GM19455 (cell line): Measurements from ENCODE around the gene SVOP.

Experiments used
- ATAC-seq: cut with Tn5 transposase; IDR thresholded peaks from one replicate; pipeline ENCODE4 v1.9.1; 2021; ENCODE audit not compliant: unreplicated experiment

Gene SVOP

DNA sequence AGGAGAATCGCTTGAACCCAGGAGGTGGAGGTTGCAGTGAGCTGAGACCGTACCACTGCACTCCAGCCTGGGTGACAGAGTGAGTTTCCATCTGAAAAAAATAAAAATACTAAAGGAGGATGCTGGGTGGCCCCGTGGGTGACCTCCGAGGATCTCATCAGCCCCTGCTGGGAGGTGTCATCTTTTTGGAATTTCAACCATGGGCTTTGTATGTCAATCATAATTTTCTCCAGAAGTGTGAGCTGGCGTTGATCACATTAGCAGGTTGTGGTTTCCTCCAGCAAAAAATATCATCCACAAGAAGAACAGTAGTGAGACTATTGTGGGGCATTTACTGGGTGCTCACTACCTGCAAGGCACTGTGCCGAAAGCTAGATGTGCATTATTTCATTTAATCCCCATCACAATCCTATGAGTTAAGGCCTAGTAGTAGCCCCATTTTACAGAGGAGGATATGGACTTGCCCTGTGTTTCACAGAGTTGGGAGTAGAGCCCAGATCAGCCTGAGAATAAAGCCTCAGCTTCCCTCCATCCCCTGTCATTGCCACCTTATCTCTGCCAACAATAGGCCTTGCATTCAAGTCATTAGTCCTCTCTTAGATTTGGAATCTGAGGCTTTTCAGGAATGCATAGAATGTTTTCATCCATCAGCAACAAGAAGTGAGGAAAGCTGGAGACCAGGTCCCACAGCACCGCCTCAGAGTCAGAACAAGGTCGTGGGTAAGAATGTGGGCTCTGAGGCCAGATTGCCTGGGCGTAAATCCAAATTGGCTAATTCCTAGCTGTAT, 39.8 kb downstream of the SVOP start:
- ATAC-seq, result no peak

DNA sequence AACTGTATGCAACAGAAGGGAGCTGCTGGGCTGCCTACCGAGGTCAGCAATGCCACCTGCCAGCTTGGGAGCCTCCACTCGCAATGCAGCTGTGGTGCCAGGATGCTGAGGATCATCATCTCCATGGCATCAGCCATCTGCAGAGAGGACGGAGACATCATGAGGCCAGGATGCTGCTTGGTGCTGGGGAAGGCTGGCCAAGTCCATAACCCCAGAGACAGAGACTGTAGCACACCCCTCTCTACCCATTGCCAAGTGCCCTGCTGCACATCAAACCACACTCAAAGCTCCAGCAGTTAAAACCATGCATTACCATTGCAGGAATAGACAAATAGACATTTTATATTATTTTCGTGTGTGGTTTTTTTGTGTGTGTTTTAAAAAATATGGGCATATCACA, 43.5 kb downstream of the SVOP start:
- ATAC-seq, result no peak

DNA sequence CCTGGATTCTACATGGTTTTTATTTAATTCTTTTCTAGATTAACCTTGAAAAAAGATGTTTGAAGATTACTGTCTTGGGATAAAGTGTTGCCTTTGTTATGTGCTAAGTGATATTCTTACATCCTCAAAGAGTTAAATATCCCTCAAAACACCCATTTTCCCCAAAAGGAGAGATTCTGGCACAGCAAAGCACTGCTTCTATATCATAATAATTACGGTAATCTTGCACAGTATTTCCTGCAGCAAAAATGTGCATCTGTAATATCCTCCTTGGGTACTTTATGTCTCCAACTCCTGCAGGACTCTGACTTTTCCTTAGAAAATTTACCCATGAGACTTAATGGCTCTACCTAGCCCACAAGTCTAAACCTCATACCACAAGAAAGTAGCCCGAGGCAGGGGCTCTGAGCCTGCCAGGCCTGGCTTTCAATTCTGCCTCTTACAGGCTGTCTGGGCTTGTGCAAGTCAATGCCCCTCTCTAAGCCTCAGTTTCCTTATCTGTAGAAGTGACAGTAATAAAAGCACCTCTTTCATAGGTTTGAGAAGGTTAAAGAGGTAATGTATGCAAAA, 45.8 kb downstream of the SVOP start:
- no peak for ATAC-seq

DNA sequence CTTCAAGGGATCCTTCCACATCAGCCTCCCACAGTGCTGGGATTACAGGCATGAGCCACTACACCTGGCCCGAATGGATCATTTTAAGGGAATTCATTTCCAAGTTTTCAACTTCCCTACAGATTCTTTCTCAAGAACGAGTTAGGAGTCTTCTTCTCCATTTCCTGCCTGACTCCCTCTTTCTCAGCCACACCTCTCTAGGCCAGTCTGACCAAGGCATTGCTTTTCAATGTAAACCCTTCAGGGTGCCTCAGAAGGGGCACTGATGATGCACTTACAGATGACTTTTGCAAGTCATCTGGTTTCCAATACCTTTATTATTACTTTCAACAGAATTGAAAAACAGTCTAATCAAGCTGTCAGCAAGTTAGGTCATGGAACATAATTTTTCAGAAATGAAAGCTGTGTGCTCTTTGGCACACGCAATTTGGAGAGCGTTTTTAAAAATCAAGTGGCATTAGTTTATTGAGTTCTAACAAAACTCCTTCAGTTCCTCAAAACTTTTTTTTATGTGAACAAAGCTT, 47.2 kb downstream of the SVOP start:
- no peak for ATAC-seq

DNA sequence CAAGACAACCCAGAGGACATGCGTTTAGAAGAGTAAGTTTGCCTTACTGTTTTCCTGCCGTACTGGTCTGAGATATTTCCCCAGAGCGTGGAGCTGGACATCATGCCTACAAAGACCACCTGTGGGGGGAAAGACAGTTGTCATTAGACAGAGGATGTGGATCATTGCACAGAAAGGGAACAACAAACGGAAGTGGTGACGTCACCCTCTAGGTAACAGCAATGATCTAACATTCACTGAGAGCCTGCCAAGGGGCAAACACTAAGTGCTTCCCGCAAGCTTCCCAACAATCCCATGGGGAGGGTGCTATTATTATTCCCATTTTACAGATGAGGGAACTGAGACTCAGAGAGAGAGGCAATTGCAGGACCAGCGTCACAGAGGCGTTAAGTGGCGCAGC, 48.5 kb downstream of the SVOP start:
- no peak for ATAC-seq

DNA sequence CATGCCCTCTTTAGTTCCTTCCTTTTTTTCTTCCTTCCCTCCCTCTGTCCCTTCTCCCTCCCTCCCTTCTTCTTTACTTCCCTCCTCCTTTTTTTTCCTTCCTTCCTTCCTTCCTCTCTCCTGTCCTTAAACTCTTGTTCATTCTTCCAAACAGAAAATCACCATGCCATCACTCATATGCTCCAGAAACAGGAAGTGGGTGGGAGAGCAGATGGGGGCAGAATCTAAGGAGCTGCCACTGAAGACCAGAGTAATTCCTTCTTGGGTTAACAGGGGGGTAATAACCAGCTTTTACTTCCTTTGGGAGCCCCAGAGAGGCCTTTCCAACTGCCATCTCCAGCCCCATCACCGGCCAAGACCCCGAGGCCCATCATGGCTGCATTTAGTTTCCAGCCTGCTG, 51.2 kb downstream of the SVOP start:
- ATAC-seq, result no peak

DNA sequence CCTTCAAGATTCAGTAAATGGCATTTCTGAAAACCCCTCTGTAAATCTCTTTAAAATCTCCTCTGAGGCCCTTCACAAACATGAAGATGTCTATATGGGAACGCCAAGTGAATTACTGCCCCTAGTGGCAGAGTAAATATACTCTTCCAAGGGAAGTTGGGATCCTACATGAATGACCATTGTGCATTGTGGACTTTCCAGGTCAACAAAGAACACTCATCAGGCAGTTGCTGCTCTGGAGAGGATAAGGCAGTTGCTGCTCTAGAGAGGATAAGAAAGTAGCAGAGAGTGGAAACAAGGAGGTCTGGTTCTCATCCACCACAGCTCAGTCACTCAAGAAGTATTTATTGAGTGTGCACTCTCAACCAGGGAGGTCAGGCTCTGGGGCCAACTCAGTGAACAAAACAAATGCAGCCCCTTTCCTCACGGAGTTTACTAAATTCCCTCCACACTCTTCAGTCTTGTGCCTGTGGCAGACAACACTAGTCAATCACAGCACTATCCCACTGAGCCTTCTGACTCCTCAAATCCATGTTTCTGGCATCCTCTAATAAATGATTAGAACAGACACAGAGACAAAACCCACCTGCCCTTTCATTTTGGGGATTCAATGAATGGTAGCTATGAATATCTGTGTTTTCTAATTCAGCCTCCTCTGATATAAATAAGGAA, 52.9 kb downstream of the SVOP start:
- no peak for ATAC-seq

DNA sequence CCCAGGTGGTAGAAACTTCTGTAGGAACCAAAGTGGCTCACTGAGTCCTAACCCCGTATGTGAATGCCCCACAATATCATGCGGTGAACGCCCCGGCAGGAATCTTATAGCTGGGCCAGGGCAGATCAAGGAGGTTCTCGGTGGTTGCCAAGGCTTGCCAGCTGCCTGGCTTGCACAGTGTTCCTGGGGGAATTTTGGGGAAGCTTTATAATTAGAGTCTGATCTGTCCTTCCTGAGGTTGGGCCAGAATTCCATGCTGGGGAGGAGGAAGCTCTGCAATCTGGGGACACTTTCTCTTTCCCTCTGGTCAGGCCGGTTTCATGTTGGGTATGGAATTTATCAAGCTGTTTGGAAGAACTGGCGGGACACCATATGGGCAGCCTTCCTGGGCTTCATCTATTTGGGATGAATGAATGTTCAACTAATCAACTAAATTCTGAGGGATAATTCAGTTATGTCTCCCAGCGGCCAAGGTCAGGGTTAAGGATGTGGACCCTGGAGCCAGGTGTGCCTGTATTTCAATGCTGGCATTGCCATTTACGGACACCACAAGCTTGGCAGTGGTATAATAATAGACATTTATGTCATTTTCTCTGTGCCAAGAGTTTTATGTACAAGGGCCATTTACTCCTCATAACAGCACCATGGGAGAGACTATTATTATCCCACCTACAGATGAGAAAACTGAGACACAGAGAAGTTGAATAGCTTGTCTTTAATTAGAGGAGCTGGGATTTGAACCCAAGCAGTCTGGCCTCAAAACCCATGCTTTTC, 54.3 kb downstream of the SVOP start:
- ATAC-seq, result no peak

DNA sequence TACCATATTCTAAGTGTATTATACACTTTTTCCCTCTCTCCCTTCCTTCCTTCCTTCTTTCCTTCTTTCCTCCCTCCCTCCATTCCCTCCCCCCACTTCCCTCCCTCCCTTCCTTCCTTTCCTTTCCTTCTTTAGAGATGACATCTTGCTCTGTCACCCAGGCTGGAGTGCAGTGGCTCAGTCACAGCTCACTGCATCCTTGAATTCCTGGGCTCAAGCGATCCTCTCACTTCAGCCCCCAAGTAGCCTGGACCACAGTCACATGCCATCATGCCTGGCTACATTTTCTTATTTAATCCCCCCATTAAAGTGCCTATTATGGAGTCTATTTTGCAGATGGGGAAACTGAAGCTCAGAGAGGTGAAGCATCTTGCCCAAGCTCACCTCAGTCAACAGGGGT, 55.0 kb downstream of the SVOP start:
- ATAC-seq, result no peak

DNA sequence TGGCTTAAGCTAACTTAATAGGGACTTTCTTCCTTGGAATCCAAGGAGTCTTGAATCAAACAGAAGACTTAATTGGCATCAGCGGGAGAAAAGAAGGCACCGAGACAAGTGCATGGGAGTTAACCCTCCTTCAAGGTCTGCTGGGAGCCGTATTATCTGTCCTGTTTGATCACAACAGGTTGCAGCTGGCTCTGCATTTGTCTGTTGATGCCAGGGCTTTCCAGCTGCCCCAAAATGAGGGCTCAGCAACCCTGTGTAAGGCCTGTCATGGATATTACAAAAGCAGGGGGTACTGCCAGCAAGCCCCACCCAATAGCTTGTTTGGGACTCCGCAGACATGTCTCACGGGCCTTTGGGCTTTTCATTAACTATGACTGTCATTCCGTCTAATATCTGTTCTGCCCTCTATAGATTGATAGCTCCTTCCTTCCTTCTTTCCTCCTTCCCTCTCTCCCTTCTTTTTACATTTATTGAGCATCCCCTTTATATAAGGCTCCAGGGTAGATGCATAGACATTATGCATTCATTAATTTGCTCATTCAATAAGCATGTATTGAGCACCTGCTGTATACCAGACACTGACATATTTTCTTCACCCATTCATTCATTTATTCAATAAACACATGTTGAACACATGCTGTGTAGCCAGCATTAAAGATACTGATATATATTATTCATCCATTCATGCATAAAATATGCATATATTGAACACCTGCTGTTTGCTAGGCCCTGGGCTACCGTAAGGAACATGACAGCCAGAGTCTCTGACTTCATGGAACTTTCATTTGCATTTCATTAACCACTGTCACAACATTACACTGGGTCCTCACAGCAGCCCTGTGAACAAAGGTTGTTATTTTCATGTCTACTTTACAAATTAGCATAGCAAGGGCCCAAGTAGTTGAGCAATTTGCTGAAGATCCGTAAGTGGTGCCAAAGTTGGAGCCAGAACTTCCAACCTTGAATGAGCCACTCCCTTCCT, 56.2 kb downstream of the SVOP start:
- ATAC-seq, result no peak

DNA sequence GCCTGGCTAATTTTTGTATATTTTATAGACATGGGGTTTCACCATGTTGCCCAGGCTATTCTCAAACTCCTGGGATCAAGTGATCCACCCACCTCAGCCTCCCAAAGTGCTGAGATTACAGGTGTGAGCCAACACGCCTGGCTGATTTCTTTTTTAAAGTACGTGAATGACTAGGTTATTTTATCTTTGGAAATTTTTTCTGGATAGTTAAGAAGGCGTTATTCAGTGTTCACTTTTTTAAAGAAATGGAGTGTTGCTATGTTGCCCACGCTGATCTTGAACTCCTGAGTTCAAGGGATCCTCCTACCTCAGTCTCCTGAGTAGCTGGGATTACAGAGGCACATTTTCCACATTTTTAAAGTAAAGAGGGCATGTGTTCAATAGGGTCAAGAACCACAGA, 58.6 kb downstream of the SVOP start:
- ATAC-seq, result no peak

DNA sequence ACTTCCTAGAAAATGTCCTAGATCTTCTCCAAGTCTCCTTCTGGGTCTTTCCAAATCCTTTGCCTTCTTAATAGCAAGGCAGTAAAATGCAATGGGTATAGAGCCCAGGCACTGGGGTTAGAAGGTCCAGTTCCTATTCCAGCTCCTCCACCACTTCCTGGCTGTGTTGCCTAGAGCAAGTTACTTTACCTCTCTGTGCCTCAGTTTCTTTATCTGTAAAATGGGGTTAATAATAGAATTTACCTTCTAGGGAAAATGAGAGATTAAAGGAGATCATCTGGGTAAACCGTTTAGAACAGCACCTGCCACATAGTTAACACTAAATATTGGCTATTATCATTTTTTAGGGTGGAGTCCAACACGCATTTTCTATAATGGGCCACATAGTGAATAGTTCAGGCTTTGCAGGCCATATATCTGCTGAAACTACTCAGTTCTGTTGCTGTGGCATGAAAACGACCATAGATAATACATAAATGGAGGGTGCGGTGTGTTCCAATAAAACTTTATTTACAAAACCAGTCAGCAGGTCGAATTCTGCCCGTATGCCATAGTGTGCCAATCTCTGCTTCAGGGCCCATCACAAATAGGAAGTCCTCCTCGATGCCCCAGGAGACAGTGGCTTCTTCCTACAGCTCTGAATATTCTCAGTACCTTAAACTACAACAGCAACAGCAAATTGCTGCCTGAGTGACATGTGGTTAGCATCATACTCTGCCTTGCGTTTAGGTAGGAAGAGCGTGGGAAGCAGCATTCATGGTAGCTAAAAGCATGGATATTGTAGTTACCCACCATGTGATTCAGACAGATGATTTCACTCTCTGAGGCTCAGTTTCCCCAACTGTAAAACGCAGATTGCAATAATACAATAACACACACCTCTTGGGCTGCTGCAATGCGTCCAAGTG, 60.9 kb downstream of the SVOP start:
- ATAC-seq, result no peak

DNA sequence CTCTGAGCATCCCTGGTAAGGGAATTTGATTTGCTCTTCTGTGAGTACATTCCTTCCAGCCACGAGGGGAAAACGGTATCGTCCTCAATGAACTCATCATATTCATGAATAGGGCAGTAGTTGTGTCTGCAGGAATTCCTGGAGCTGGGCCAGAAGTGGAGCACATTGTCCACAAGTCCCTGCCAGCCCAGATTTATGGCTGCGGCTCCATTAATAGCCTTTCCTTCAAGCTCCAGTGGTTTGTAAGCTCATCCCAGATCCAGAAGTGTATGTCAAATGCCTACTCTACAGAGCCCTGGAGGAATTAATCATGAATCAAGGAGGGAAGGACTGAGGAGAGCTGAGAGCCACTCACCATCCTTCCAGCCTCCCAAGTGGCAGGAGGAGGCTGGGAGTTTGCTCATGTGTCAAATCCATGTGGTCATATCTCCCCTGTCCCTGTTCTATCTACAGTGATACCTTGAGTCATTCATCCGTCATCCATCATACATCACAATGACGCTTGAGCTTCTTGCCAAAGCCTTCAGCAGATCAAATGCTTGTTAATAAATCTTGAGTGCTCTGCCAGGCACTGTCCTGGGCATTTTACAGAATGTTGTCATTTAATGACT, 65.5 kb downstream of the SVOP start:
- no peak for ATAC-seq

DNA sequence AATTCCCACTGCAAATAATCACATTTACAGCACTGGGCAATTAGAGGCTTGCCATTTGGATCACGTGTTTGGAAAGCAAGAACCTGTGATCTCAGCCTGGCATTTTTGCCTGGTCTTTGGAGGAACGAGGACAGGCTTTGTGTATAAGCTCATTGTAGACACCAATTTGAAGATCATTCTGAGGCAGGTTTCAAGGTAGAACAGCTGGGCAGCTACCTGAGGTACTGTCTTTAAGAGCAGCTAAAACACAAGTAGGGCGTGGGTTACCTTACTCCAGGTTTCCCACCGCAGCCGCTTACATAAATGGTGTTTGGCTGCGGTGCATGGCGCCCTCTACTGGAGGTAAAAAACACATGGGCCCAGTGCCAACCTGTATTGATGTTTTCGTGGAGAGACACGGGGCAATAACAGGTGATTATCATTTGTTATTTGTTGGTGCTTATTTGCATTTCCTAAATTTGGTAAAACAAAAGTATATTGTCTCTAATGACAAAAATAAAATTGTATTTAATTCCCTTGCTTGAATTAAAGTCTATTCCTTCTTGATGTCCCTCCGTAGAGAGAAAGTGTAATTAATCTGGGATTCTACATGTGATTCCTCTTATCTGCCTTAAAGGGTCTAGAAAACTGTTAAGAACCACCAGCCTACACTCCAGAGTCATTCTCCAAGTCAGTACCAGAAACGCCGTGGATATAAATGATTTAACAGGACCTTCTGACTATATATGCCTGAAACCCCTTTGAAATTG, 69.7 kb downstream of the SVOP start:
- no peak for ATAC-seq

DNA sequence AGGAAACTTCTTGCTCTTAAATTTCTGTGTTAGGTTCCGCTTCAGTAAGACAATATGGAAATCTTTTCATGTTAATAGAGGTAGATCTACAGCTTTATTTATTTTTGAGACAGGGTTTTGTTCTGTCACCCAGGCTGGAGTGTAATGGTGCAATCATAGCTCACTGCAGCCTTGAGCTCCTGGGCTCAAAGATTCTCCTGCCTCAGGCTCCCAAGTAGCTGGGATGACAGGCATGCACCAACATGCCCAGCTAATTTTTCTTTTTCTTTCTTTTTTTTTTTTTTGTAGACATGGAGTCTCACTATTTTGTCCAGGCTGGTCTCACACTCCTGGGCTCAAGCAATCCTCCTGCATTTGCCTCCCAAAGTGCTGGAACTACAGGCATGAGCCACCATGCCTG, 70.9 kb downstream of the SVOP start:
- no peak for ATAC-seq

DNA sequence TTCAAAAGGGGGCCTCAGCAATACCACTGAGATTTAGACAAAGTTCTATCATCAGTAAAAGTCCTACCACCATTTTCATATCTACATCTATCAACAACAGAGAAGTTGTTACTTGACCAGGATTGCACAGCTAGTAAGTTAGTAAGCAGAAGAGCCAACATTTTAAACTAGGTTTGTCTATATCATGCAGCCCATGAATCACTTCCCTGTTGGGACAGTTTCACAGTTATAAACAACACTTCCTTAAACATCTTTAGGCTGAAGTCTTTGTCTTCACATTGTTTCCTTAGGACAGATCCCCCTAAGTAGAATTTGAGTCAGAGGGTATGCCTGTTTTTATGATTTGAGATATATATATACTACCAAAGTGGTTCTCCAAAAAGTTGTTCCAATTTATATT, 72.5 kb downstream of the SVOP start:
- ATAC-seq, result no peak

DNA sequence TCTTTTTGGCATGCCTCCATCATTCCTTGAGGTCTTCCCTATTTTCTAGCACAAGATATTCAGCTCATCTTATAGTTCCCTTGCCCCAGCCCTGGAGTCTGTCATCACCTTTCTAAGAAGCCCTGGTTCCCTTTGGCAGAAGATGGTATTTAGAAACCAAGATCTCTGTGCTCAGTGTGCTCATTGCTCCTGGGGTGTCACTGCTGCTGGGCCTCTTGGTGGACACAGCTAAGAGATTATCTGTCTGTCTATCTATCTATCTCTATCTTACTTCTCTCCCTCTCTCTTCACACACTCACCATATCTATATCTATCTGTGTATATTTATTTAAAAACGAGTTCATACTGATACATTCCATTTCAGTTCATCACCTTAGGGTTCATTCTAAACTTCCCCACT, 73.8 kb downstream of the SVOP start:
- no peak for ATAC-seq

DNA sequence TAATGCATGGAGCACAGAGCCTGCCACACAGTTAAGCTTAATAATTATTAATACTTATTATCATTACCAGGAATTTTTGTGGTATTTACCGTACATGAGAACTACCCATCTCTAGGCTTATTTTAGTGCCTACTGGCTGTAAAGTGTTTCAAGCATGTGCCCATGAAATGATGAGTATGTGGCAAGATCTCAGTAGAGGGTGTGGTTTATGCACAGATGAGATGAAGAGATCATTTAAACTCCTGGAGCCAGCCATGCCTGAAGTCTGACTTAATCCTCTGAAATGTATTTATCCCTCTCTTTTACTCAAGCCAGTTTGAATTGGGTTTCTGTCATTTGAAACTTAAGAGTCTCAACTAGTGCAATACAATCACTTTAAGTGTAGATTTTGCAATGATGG, 80.7 kb downstream of the SVOP start:
- no peak for ATAC-seq
